H1 (cell line): ENCODE data around the gene ALPG. TPM values are rescaled to one million over a fixed set of nuclear protein-coding genes. Genes with fewer than 3 reads are reported as not detected.
A peak's percentile ranks its signal among the peaks of the same experiment; 100 is the strongest.
"Not testable (repeated sequence)": the region's sequence is repeated elsewhere in the genome, so short reads cannot be mapped to it uniquely, and the experiment has no call there.

Experiments
- CTCF ChIA-PET: fragments of 300-600 bp; sonication (Branson Sonifier 250); formaldehyde crosslinking; loops from one replicate; lab custom pipeline; 2021; ENCODE audit not compliant: partially characterized antibody; lab: Charles Lee
- POLR2A ChIA-PET: fragments of 300-600 bp; sonication (Branson Sonifier 250); formaldehyde crosslinking; loops from one replicate; lab custom pipeline; 2021; ENCODE audit warnings: inconsistent platforms; ENCODE audit not compliant: partially characterized antibody; lab: Charles Lee
- DNase-seq, 2 experiments: peaks; one replicate each; pipeline versions ENCODE4 v3.0.0 to v3.0.0-alpha.2; 2010 to 2022; ENCODE audit warnings: low spot score in 2 of 2, low read depth in 1 of 2, mixed read lengths in 1 of 2
- FAIRE-seq: peaks from 2 replicates; lab custom pipeline; 2011; peaks lifted over from hg19 to GRCh38; lab: Jason Lieb, UNC
- H2AFZ ChIP-seq: 2 replicates; pipeline ENCODE4 v1.8.1; 2012; ENCODE audit warnings: low read length, inconsistent platforms
- H2AK5ac ChIP-seq: 2 replicates; pipeline ENCODE4 v1.6.1; 2013; ENCODE audit warnings: low read depth, low read length
- H2BK120ac ChIP-seq: replicated peaks from 2 replicates; pipeline ENCODE3; 2013; ENCODE audit warnings: low read depth, low read length, inconsistent platforms
- H2BK12ac ChIP-seq: 2 replicates; pipeline ENCODE4 v1.6.1; 2013; ENCODE audit warnings: low read depth, low read length
- H2BK15ac ChIP-seq: 2 replicates; pipeline ENCODE4 v1.6.1; 2013; ENCODE audit warnings: low read length
- H2BK20ac ChIP-seq: 2 replicates; pipeline ENCODE4 v1.6.1; 2013; ENCODE audit warnings: low read length
- H2BK5ac ChIP-seq: 2 replicates; pipeline ENCODE4 v1.6.1; 2013; ENCODE audit warnings: low read depth, low read length
- H3K14ac ChIP-seq: 2 replicates; pipeline ENCODE4 v1.6.1; 2013; ENCODE audit warnings: inconsistent platforms; ENCODE audit not compliant: insufficient read length
- H3K18ac ChIP-seq: 2 replicates; pipeline ENCODE4 v1.6.1; 2013; ENCODE audit warnings: low read length; ENCODE audit errors: extremely low read depth
- H3K23ac ChIP-seq: 2 replicates; pipeline ENCODE4 v1.6.1; 2013; ENCODE audit warnings: inconsistent platforms; ENCODE audit not compliant: insufficient read length
- H3K23me2 ChIP-seq: 2 replicates; pipeline ENCODE4 v1.6.1; 2013; ENCODE audit warnings: low read depth, low read length
- H3K27ac ChIP-seq: 2 replicates; pipeline ENCODE4 v1.6.1; 2011; ENCODE audit warnings: low read depth, low read length, inconsistent platforms
- H3K27me3 ChIP-seq, 4 experiments: replicated peaks in 1 of 4; 1 replicate in 1 of 4; 2 replicates in 3 of 4; pipeline versions ENCODE4 v1.6.1 to v1.8.1; 2011 to 2013; ENCODE audit warnings: low read length in 3 of 4, mild to moderate bottlenecking in 3 of 4, inconsistent platforms in 2 of 4, mixed read lengths in 2 of 4, moderate library complexity in 1 of 4; ENCODE audit not compliant: control insufficient read depth in 3 of 4, insufficient read depth in 3 of 4; ENCODE audit errors: extremely low read depth in 1 of 4
- H3K36me3 ChIP-seq, 4 experiments: 2 replicates each; pipeline versions ENCODE4 v1.6.1 to v1.8.1; 2011 to 2013; ENCODE audit warnings: mild to moderate bottlenecking in 4 of 4, low read length in 3 of 4, moderate library complexity in 2 of 4, control low read depth in 1 of 4, inconsistent platforms in 1 of 4; ENCODE audit not compliant: insufficient read depth in 4 of 4, control insufficient read depth in 2 of 4
- H3K4ac ChIP-seq: replicated peaks from 2 replicates; pipeline ENCODE3; 2013; ENCODE audit warnings: low read length, low read depth, mixed read lengths, inconsistent platforms; ENCODE audit not compliant: insufficient read length
- H3K4me1 ChIP-seq, 4 experiments: replicated peaks in 1 of 4; 1 replicate in 1 of 4; 2 replicates in 3 of 4; pipeline versions ENCODE4 v1.6.1 to v1.8.1; 2011 to 2013; ENCODE audit warnings: low read length in 3 of 4, inconsistent platforms in 2 of 4, mixed read lengths in 1 of 4; ENCODE audit not compliant: insufficient read depth in 4 of 4, control insufficient read depth in 3 of 4
- H3K4me2 ChIP-seq, 2 experiments: 2 replicates each; pipeline versions ENCODE4 v1.6.1 to v1.8.1; 2011 to 2013; ENCODE audit warnings: low read depth in 2 of 2, low read length in 2 of 2, control low read depth in 1 of 2, inconsistent platforms in 1 of 2, mild to moderate bottlenecking in 1 of 2; ENCODE audit not compliant: insufficient read depth in 1 of 2
- H3K4me3 ChIP-seq, 4 experiments: fragments of 200-600, 300-600 bp in 1 of 4; sonication (generic), shearing (Covaris generic), sonication (Bioruptor Twin) in 1 of 4; 2 replicates each; pipeline versions ENCODE4 v1.5.1 to v1.8.1; 2011 to 2016; ENCODE audit warnings: low read length in 4 of 4, low read depth in 3 of 4, control low read depth in 2 of 4, inconsistent platforms in 2 of 4, mild to moderate bottlenecking in 2 of 4, mixed read lengths in 1 of 4, moderate library complexity in 1 of 4; ENCODE audit not compliant: insufficient read depth in 2 of 4; ENCODE audit errors: extremely low read depth in 1 of 4
- H3K56ac ChIP-seq: replicated peaks from 2 replicates; pipeline ENCODE3; 2013; ENCODE audit warnings: low read depth, mild to moderate bottlenecking, mixed read lengths, low read length, inconsistent platforms; ENCODE audit not compliant: insufficient read length
- H3K79me1 ChIP-seq: 2 replicates; pipeline ENCODE4 v1.6.1; 2013; ENCODE audit warnings: low read depth, low read length, control low read depth
- H3K79me2 ChIP-seq, 2 experiments: 2 replicates each; pipeline versions ENCODE4 v1.6.1 to v1.8.1; 2012 to 2013; ENCODE audit warnings: low read length in 2 of 2, mild to moderate bottlenecking in 2 of 2, inconsistent platforms in 1 of 2; ENCODE audit not compliant: insufficient read depth in 2 of 2, control insufficient read depth in 1 of 2
- H3K9ac ChIP-seq, 4 experiments: replicated peaks in 1 of 4; 1 replicate in 1 of 4; 2 replicates in 3 of 4; pipeline versions ENCODE4 v1.6.1 to v1.8.1; 2011 to 2013; ENCODE audit warnings: low read depth in 3 of 4, low read length in 3 of 4, control low read depth in 2 of 4, mild to moderate bottlenecking in 2 of 4, moderate library complexity in 2 of 4, inconsistent platforms in 1 of 4; ENCODE audit errors: extremely low read depth in 1 of 4
- H3K9me3 ChIP-seq, 2 experiments: 2 replicates each; pipeline versions ENCODE4 v1.6.1 to v1.8.1; 2012 to 2013; ENCODE audit warnings: mild to moderate bottlenecking in 2 of 2, moderate library complexity in 2 of 2, control low read depth in 1 of 2, inconsistent platforms in 1 of 2, low read depth in 1 of 2, low read length in 1 of 2, mixed read lengths in 1 of 2; ENCODE audit not compliant: insufficient read depth in 2 of 2
- H4K20me1 ChIP-seq, 2 experiments: replicated peaks in 1 of 2; 2 replicates each; pipeline versions ENCODE3 to v1.8.1; 2011 to 2013; ENCODE audit warnings: inconsistent platforms in 2 of 2, low read length in 2 of 2, mild to moderate bottlenecking in 1 of 2; ENCODE audit not compliant: insufficient read depth in 2 of 2, control insufficient read depth in 1 of 2
- H4K5ac ChIP-seq: 2 replicates; pipeline ENCODE4 v1.6.1; 2013; ENCODE audit warnings: low read length, low read depth, mixed read lengths, inconsistent platforms; ENCODE audit not compliant: insufficient read length
- H4K8ac ChIP-seq: 2 replicates; pipeline ENCODE4 v1.8.0; 2013; ENCODE audit warnings: mild to moderate bottlenecking, moderate library complexity, low read length, inconsistent platforms; ENCODE audit not compliant: insufficient read depth; ENCODE audit errors: extremely low read depth
- H4K91ac ChIP-seq: replicated peaks from 2 replicates; pipeline ENCODE3; 2013; ENCODE audit warnings: low read length, mixed read lengths, inconsistent platforms; ENCODE audit not compliant: insufficient read length
- POLR2AphosphoS5 ChIP-seq: IDR thresholded peaks from 2 replicates; pipeline ENCODE4 v1.6.1; 2011; ENCODE audit warnings: low read depth, low read length
- WGBS, 2 experiments: shearing (Covaris generic) in 1 of 2; methylation state at CpG; one replicate each; pipeline versions ENCODE4 v1.1.6 to v1.1.7; 2013 to 2015; ENCODE audit warnings: low lambda C conversion rate in 2 of 2, mixed read lengths in 2 of 2, inconsistent platforms in 1 of 2, low coverage in 1 of 2, missing lambda C conversion rate in 1 of 2; ENCODE audit not compliant: insufficient replicate concordance in 2 of 2, insufficient coverage in 1 of 2, insufficient read length in 1 of 2; ENCODE audit errors: extremely low coverage in 1 of 2, missing lambda C conversion rate in 1 of 2; 5-methylcytosine and 5-hydroxymethylcytosine counted together
- polyA plus RNA-seq, 7 experiments: library from polyadenylated mRNA; depleted of rRNA in 3 of 7; stranded (reverse) in 5 of 7; unstranded in 2 of 7; fragments of >200 nt in 5 of 7; fragments of 200-250 nt in 2 of 7; gene quantifications; 1 replicate in 5 of 7; 2 replicates in 1 of 7; 4 replicates in 1 of 7; pipeline versions ENCODE4 v1.2.1 to v1.2.3, GENCODE V29; 2011 to 2013; ENCODE audit warnings: missing spikeins in 2 of 7, mixed read lengths in 2 of 7
- total RNA-seq: library from RNA; stranded (reverse); fragmentation: NEBNext Ultra II Directional; extraction: Animal tissue kit (Norgen Biotek cat#: 25700); gene quantifications from 2 replicates; pipeline ENCODE4 v1.2.1, GENCODE V29; 2021

The ALPG gene
- total and polyA plus RNA-seq, 2 of the 8 experiments (the other 6 are each of a cell fraction or from before 2014, with no cell fraction given) = 0.56 to 2.1 TPM

DNA sequence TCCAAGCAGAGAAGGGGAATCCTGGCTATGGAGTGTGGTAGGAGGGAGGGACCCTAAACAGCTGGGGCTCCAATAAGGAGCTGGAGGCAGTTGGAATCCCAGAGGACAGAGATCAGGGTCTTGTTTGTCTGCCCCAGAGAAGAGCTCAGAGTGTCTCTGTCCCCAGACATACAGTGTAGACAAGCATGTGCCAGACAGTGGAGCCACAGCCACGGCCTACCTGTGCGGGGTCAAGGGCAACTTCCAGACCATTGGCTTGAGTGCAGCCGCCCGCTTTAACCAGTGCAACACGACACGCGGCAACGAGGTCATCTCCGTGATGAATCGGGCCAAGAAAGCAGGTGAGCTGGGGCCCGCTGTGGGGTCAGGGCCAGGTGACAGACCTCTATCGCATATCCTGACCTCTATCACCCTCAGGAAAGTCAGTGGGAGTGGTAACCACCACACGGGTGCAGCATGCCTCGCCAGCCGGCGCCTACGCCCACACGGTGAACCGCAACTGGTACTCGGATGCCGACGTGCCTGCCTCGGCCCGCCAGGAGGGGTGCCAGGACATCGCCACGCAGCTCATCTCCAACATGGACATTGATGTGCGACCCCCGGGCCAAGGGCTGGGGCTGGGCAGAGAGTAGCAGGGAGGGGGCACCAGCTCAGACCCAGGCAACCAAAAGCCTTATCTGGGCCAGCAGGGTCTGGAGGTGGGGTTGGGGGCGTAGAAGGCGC is 945 bp downstream of the ALPG start:
- not testable (repeated sequence) for H3K9me3 ChIP-seq, H3K79me1 ChIP-seq, H3K14ac ChIP-seq, H3K9ac ChIP-seq, FAIRE-seq, H2BK20ac ChIP-seq, H3K27ac ChIP-seq, H4K20me1 ChIP-seq, H2BK15ac ChIP-seq, H3K56ac ChIP-seq, H2BK120ac ChIP-seq
- TF ChIP-seq POLR2AphosphoS5 = peak; percentile 47
- TF ChIP-seq, all 59 proteins: peak for 1; not testable (repeated sequence) for 58
- not testable (repeated sequence) for H3K4me3 ChIP-seq, H3K23ac ChIP-seq, H2BK5ac ChIP-seq, H3K4ac ChIP-seq, H3K18ac ChIP-seq, H3K23me2 ChIP-seq, H3K4me1 ChIP-seq, H3K4me2 ChIP-seq, H4K91ac ChIP-seq, H3K79me2 ChIP-seq, H2BK12ac ChIP-seq, H2AFZ ChIP-seq, DNase-seq, H2AK5ac ChIP-seq, H4K8ac ChIP-seq, H4K5ac ChIP-seq, H3K27me3 ChIP-seq
- WGBS, 2 experiments = 94% methylated on average over 24 of the region's 30 CpGs; no CpG with 5 or more reads in 1 of the 2 experiments
- H3K36me3 ChIP-seq = peaks cover 0 to 21% (median 14%) of the 10 kb centered on the region in 4 experiments; a peak in 6 of 8 replicates
- POLR2A ChIA-PET = interaction anchor here (1.4 to 3.5 kb wide), 2 partner anchors 11 to 29 kb away, joined by 3 to 41 read pairs; partner anchors contain the start of gene ALPP
- CTCF ChIA-PET = interaction anchor here (1.6 to 1.8 kb wide), 3 partner anchors 16 to 41 kb away, joined by 4 to 7 read pairs (median 5); no protein-coding TSS in a partner anchor
